Spinal cord (tissue), 10 donors: ENCODE results near the gene NRCAM. TPM values are rescaled to one million over a fixed set of nuclear protein-coding genes. Genes with fewer than 3 reads are reported as not detected.
"Not testable (repeated sequence)": the region's sequence is repeated elsewhere in the genome, so short reads cannot be mapped to it uniquely, and the experiment has no call there.

Experiments used
- DNase-seq, 6 donors: peaks; one replicate each; pipeline versions ENCODE4 v3.0.0 to v3.0.0-alpha.2; 2013 to 2015; ENCODE audit warnings: low spot score in 6 of 6, low read depth in 4 of 6
- H3K27ac ChIP-seq: one replicate; pipeline ENCODE4 v1.5.1; 2013; ENCODE audit warnings: low read depth, low read length, control low read depth
- H3K27me3 ChIP-seq: one replicate; pipeline ENCODE4 v1.6.1; 2013; ENCODE audit warnings: low read length; ENCODE audit not compliant: control insufficient read depth, insufficient read depth
- H3K36me3 ChIP-seq: one replicate; pipeline ENCODE4 v1.6.1; 2013; ENCODE audit warnings: low read length; ENCODE audit not compliant: control insufficient read depth, insufficient read depth
- H3K4me1 ChIP-seq: one replicate; pipeline ENCODE4 v1.6.1; 2013; ENCODE audit warnings: low read length; ENCODE audit not compliant: control insufficient read depth, insufficient read depth
- H3K4me3 ChIP-seq: one replicate; pipeline ENCODE4 v1.5.1; 2013; ENCODE audit warnings: low read depth, low read length, control low read depth
- H3K9me3 ChIP-seq: one replicate; pipeline ENCODE4 v1.6.1; 2013; ENCODE audit warnings: low read length; ENCODE audit not compliant: control insufficient read depth, insufficient read depth
- WGBS: methylation state at CpG from one replicate; pipeline ENCODE4 v1.1.5; 2013; ENCODE audit warnings: missing lambda C conversion rate; ENCODE audit not compliant: insufficient coverage; 5-methylcytosine and 5-hydroxymethylcytosine counted together
- polyA plus RNA-seq, 2 donors: library from polyadenylated mRNA; unstranded; fragments of 120-200 nt; gene quantifications; one replicate each; pipeline ENCODE4 v1.2.1, GENCODE V29; 2013; ENCODE audit not compliant: insufficient read length in 2 of 2
- total RNA-seq, 2 donors: library from RNA; depleted of rRNA in 1 of 2; stranded (reverse); fragments of 120-200 nt in 1 of 2; fragments of >200 nt in 1 of 2; gene quantifications; one replicate each; pipeline versions ENCODE4 v1.2.3 to v1.2.4, GENCODE V29; 2013 to 2014
- donor health status: healthy.

Gene NRCAM
- total and polyA plus RNA-seq, 4 donors: 50.4 to 198 (median 140) TPM

- Histone ChIP-seq H3K4me1 (no peaks in the 10 kb centered on the region), H3K27me3 (no peaks in the 10 kb centered on the region), H3K36me3 (no peaks in the 10 kb centered on the region), H3K4me3 (no peak overlapping the region), H3K27ac (no peak overlapping the region), H3K9me3 (no peaks in the 10 kb centered on the region)
- no peak for DNase-seq
- WGBS: no CpG with 5 or more reads among the region's 6 CpGs
These were observed 187.9 kb downstream of the NRCAM start for GRCh38 chr7:108268200-108268820.

GRCh38 chr7:108267615-108268014 lies 188.6 kb downstream of the NRCAM start:
- H3K9me3 ChIP-seq: no peaks in the 10 kb centered on the region
- no CpG with 5 or more reads among the region's 1 CpG for WGBS
- H3K27me3 ChIP-seq: no peaks in the 10 kb centered on the region
- no peak overlapping the region for H3K27ac ChIP-seq
- H3K4me1 ChIP-seq: no peaks in the 10 kb centered on the region
- DNase-seq: no peak
- H3K4me3 ChIP-seq: no peak overlapping the region
- H3K36me3 ChIP-seq: no peaks in the 10 kb centered on the region

GRCh38 chr7:108266491-108266890 lies 189.7 kb downstream of the NRCAM start:
- Histone ChIP-seq H3K27me3 (no peaks in the 10 kb centered on the region), H3K27ac (no peak overlapping the region), H3K4me3 (no peak overlapping the region), H3K36me3 (no peaks in the 10 kb centered on the region), H3K4me1 (no peaks in the 10 kb centered on the region), H3K9me3 (no peaks in the 10 kb centered on the region)
- DNase-seq: no peak
- WGBS: no CpG with 5 or more reads among the region's 3 CpGs

- no peak overlapping the region for H3K4me3 ChIP-seq
- no peaks in the 10 kb centered on the region for H3K27me3 ChIP-seq
- H3K4me1 ChIP-seq: no peaks in the 10 kb centered on the region
- H3K27ac ChIP-seq: no peak overlapping the region
- peak in 1 of 6 donors; percentile 47 for DNase-seq
- no peaks in the 10 kb centered on the region for H3K36me3 ChIP-seq
- H3K9me3 ChIP-seq: no peaks in the 10 kb centered on the region
These were observed 190.2 kb downstream of the NRCAM start for GRCh38 chr7:108266035-108266434.

GRCh38 chr7:108265007-108265406 lies 191.2 kb downstream of the NRCAM start:
- no peaks in the 10 kb centered on the region for H3K36me3 ChIP-seq
- 93% methylated on average over 3 of the region's 3 CpGs for WGBS
- H3K4me3 ChIP-seq: no peak overlapping the region
- H3K27me3 ChIP-seq: no peaks in the 10 kb centered on the region
- H3K27ac ChIP-seq: no peak overlapping the region
- no peak for DNase-seq
- no peaks in the 10 kb centered on the region for H3K9me3 ChIP-seq
- no peaks in the 10 kb centered on the region for H3K4me1 ChIP-seq

- WGBS: 74% methylated on average over 3 of the region's 3 CpGs
- peak in 2 of 6 donors; percentile 56 to 67 for DNase-seq
- Histone ChIP-seq H3K36me3 (no peaks in the 10 kb centered on the region), H3K4me3 (no peak overlapping the region), H3K27me3 (no peaks in the 10 kb centered on the region), H3K27ac (no peak overlapping the region), H3K4me1 (no peaks in the 10 kb centered on the region), H3K9me3 (no peaks in the 10 kb centered on the region)
These were observed 192.8 kb downstream of the NRCAM start for GRCh38 chr7:108263425-108263824.

- no peaks in the 10 kb centered on the region for H3K27me3 ChIP-seq
- no peaks in the 10 kb centered on the region for H3K9me3 ChIP-seq
- no peak overlapping the region for H3K27ac ChIP-seq
- 83% methylated on average over 1 of the region's 1 CpG for WGBS
- no peaks in the 10 kb centered on the region for H3K36me3 ChIP-seq
- no peaks in the 10 kb centered on the region for H3K4me1 ChIP-seq
- H3K4me3 ChIP-seq: no peak overlapping the region
- DNase-seq: no peak
These were observed 194.5 kb downstream of the NRCAM start for GRCh38 chr7:108261560-108262255.

- not testable (repeated sequence) for H3K4me3 ChIP-seq, H3K27me3 ChIP-seq, H3K9me3 ChIP-seq, DNase-seq, H3K27ac ChIP-seq, H3K4me1 ChIP-seq, H3K36me3 ChIP-seq
- whole genome bisulfite sequencing: no CpG with 5 or more reads among the region's 3 CpGs
These were observed 196.8 kb downstream of the NRCAM start for GRCh38 chr7:108259447-108259846.

GRCh38 chr7:108257954-108258353 lies 198.3 kb downstream of the NRCAM start:
- Histone ChIP-seq H3K27ac (no peak overlapping the region), H3K4me1 (no peaks in the 10 kb centered on the region), H3K36me3 (no peaks in the 10 kb centered on the region), H3K9me3 (no peaks in the 10 kb centered on the region), H3K4me3 (no peak overlapping the region), H3K27me3 (no peaks in the 10 kb centered on the region)
- DNase-seq: no peak
- 98% methylated on average over 3 of the region's 4 CpGs for WGBS

GRCh38 chr7:108254259-108254658 lies 202.0 kb downstream of the NRCAM start:
- H3K27ac ChIP-seq: no peak overlapping the region
- DNase-seq: no peak

More at GRCh38 chr7:108254259-108254658, 202.0 kb downstream of the NRCAM start:
- no peak overlapping the region for H3K4me3 ChIP-seq
- H3K9me3 ChIP-seq: no peaks in the 10 kb centered on the region
- no peaks in the 10 kb centered on the region for H3K36me3 ChIP-seq
- peaks cover 7% of the 10 kb centered on the region for H3K4me1 ChIP-seq
- no CpG with 5 or more reads among the region's 2 CpGs for WGBS
- no peaks in the 10 kb centered on the region for H3K27me3 ChIP-seq
